Smooth muscle cell (in vitro differentiated cells): Measurements from ENCODE around the gene CEACAM19. TPM values are rescaled to one million over a fixed set of nuclear protein-coding genes. Genes with fewer than 3 reads are reported as not detected.

Experiments
- DNase-seq: peaks from one replicate; lab custom pipeline; 2025; ENCODE audit not compliant: unreplicated experiment; lab: John Stamatoyannopoulos, UW
- H2AFZ ChIP-seq: fragments of 200-600 bp; sonication (generic); 2 replicates; pipeline ENCODE4 v1.6.0; 2016; ENCODE audit warnings: antibody characterized with exemption, low read depth, mild to moderate bottlenecking
- H3F3A ChIP-seq: fragments of 200-600 bp; sonication (generic); 2 replicates; pipeline ENCODE4 v1.6.0; 2017; ENCODE audit warnings: antibody characterized with exemption, low read depth
- H3K27ac ChIP-seq: fragments of 200-600 bp; sonication (generic); 2 replicates; pipeline ENCODE4 v1.5.1; 2016; ENCODE audit warnings: low read depth, mild to moderate bottlenecking
- H3K27me3 ChIP-seq: fragments of 200-600 bp; sonication (generic); 2 replicates; pipeline ENCODE4 v1.6.1; 2016; ENCODE audit warnings: low read depth, mild to moderate bottlenecking
- H3K36me3 ChIP-seq: fragments of 200-600 bp; sonication (generic); 2 replicates; pipeline ENCODE4 v1.5.1; 2016; ENCODE audit warnings: low read depth
- H3K4me1 ChIP-seq: fragments of 200-600 bp; sonication (generic); 2 replicates; pipeline ENCODE4 v1.5.1; 2016; ENCODE audit warnings: low read depth
- H3K4me2 ChIP-seq: fragments of 200-600 bp; sonication (generic); 2 replicates; pipeline ENCODE4 v1.6.0; 2016; ENCODE audit warnings: mild to moderate bottlenecking
- H3K4me3 ChIP-seq: fragments of 200-600 bp; sonication (generic); 2 replicates; pipeline ENCODE4 v1.5.1; 2016; ENCODE audit warnings: mild to moderate bottlenecking
- H3K79me2 ChIP-seq: fragments of 200-600 bp; sonication (generic); 2 replicates; pipeline ENCODE4 v1.6.0; 2016; ENCODE audit warnings: low read depth, mild to moderate bottlenecking
- H3K9ac ChIP-seq: fragments of 200-600 bp; sonication (generic); 2 replicates; pipeline ENCODE4 v1.6.0; 2016; ENCODE audit warnings: low read depth
- H3K9me3 ChIP-seq: fragments of 200-600 bp; sonication (generic); replicated peaks from 2 replicates; pipeline ENCODE4 v1.5.1; 2016; ENCODE audit warnings: low read depth
- H4K20me1 ChIP-seq: fragments of 200-600 bp; sonication (generic); 2 replicates; pipeline ENCODE4 v1.6.0; 2016; ENCODE audit warnings: low read depth
- WGBS: methylation state at CpG from one replicate; pipeline ENCODE4 v1.1.7; 2016; ENCODE audit warnings: low lambda C conversion rate; 5-methylcytosine and 5-hydroxymethylcytosine counted together
- polyA plus RNA-seq: library from polyadenylated mRNA; unstranded; fragments of >200 nt; fragmentation: Nextera tagmentation; extraction: Ambion mirVana; gene quantifications from 2 replicates; pipeline ENCODE4 v1.2.1, GENCODE V29; 2016
- total RNA-seq: library from RNA; depleted of rRNA; stranded (reverse); fragments of >200 nt; gene quantifications from 2 replicates; pipeline ENCODE4 v1.2.3, GENCODE V29; 2014
- TF ChIP-seq, protein P1 (sequence below): fragments of 200-600 bp; sonication (generic); IDR thresholded peaks from 2 replicates; pipeline ENCODE4 v1.5.1; 2017; ENCODE audit warnings: borderline replicate concordance, mild to moderate bottlenecking, antibody characterized with exemption; ENCODE audit not compliant: insufficient read depth, poor library complexity, severe bottlenecking

Gene CEACAM19
- total and polyA plus RNA-seq, 2 experiments from 2014 or later = 0.81 to 0.88 TPM

DNA sequence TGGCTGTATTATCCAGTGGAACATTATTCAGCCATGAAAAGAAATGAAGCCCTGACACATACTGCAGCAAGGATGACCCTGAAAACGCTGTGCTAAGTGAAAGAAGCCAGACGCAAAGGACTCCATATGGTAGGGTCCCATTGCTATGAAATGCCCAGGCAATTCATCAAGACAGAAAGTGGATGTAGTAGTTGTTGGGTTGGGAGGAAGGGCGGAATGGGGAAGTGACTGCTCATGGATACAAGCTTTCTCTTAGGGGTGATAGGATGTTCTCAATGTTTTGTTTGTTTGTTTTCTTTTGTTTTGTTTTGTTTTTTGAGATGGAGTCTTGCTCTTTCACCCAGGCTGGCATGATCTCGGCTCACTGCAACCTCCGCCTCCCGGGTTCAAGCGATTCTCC lies 16.6 kb downstream of the CEACAM19 start:
- 97% methylated on average over 7 of the region's 7 CpGs for WGBS
- no peaks in the 10 kb centered on the region for H3K4me1 ChIP-seq

DNA sequence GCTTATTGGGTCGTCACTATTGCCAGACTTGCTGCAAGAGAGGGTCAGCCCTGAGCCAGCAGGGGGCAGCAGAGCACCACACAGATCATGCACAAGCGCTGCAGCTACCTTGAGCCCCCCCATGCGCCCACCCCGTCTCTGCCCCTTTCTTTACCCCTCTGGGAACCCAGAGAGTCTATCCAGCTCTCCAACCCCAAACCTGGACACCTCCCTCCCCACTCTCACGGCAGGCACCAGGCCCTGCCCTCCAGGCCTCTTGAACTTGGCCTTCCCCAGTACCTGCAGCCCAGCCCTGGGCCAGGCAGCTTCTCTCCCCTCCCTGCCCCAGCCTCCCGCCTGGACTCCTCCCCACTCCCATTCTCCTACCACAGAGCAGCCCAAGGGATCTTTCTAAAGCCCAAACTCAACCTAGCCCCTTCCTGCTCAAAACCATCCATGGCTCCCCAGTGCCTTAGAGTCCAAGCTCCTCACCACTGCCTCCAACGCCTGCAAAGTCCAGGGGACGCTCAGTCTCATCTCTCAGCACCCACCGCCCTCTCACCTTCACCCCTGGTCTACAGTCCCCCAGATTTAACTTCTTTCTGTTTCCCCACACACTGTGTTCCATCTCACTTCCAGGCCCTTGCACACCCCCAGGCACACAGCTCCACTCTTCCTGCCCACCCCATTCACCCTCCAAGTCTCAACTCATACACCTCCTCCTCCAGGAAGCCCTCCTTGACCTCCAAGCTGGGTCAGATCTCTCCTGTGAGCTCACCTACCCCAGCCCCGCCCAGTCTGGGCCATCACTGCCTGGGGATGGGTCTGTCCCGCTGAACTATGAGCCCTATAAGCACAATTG lies 18.2 kb downstream of the CEACAM19 start:
- peak overlapping the region; percentile 67 for H3K4me2 ChIP-seq
- no peaks in the 10 kb centered on the region for H3F3A ChIP-seq
- no peaks in the 10 kb centered on the region for H3K27me3 ChIP-seq
- no peaks in the 10 kb centered on the region for H4K20me1 ChIP-seq
- no peaks in the 10 kb centered on the region for H3K9me3 ChIP-seq
- H3K27ac ChIP-seq = no peak overlapping the region
- no peaks in the 10 kb centered on the region for H3K79me2 ChIP-seq
- H2AFZ ChIP-seq = no peak overlapping the region
- no peaks in the 10 kb centered on the region for H3K4me1 ChIP-seq
- no peaks in the 10 kb centered on the region for H3K36me3 ChIP-seq
- DNase-seq = peak; percentile 37
- WGBS = 48% methylated on average over 11 of the region's 11 CpGs
- no peak overlapping the region for H3K4me3 ChIP-seq
- no peak overlapping the region for H3K9ac ChIP-seq
- TF ChIP-seq, protein P1, sequence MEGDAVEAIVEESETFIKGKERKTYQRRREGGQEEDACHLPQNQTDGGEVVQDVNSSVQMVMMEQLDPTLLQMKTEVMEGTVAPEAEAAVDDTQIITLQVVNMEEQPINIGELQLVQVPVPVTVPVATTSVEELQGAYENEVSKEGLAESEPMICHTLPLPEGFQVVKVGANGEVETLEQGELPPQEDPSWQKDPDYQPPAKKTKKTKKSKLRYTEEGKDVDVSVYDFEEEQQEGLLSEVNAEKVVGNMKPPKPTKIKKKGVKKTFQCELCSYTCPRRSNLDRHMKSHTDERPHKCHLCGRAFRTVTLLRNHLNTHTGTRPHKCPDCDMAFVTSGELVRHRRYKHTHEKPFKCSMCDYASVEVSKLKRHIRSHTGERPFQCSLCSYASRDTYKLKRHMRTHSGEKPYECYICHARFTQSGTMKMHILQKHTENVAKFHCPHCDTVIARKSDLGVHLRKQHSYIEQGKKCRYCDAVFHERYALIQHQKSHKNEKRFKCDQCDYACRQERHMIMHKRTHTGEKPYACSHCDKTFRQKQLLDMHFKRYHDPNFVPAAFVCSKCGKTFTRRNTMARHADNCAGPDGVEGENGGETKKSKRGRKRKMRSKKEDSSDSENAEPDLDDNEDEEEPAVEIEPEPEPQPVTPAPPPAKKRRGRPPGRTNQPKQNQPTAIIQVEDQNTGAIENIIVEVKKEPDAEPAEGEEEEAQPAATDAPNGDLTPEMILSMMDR = peak; percentile 82

More for the DNA sequence above, 16.6 kb downstream of the CEACAM19 start:
- H3K9ac ChIP-seq = no peak overlapping the region
- H4K20me1 ChIP-seq = no peaks in the 10 kb centered on the region
- H2AFZ ChIP-seq = no peak overlapping the region
- H3K4me3 ChIP-seq = no peak overlapping the region
- TF ChIP-seq, protein P1 = no peak
- H3K9me3 ChIP-seq = no peaks in the 10 kb centered on the region
- no peaks in the 10 kb centered on the region for H3F3A ChIP-seq
- no peaks in the 10 kb centered on the region for H3K27me3 ChIP-seq
- H3K27ac ChIP-seq = no peak overlapping the region
- H3K4me2 ChIP-seq = no peak overlapping the region
- no peaks in the 10 kb centered on the region for H3K36me3 ChIP-seq
- no peak for DNase-seq
- no peaks in the 10 kb centered on the region for H3K79me2 ChIP-seq

DNA sequence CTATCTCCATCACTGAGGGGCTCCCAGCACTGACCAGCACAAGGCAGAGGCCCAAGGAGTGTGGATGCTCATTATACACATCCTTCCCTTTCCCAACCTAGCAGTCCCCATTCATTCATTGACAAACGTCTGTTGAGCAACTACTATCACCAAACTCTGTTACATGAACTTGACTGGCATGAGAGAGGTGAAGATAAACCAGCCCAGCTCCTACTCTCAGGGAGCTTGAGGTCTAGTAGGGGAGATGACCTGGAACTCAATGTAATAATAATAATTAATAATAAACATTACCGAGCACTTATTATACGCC lies 18.8 kb downstream of the CEACAM19 start:
- Histone ChIP-seq H3K9ac (no peak overlapping the region), H3K9me3 (no peaks in the 10 kb centered on the region), H3K4me3 (no peak overlapping the region), H3K4me2 (no peak overlapping the region), H3K27ac (no peak overlapping the region), H3K4me1 (no peaks in the 10 kb centered on the region), H3K79me2 (no peaks in the 10 kb centered on the region), H2AFZ (no peak overlapping the region), H4K20me1 (no peaks in the 10 kb centered on the region), H3F3A (no peaks in the 10 kb centered on the region), H3K36me3 (no peaks in the 10 kb centered on the region), H3K27me3 (no peaks in the 10 kb centered on the region)
- WGBS = 95% methylated on average over 3 of the region's 3 CpGs
- no peak for DNase-seq
- TF ChIP-seq, protein P1 = no peak

DNA sequence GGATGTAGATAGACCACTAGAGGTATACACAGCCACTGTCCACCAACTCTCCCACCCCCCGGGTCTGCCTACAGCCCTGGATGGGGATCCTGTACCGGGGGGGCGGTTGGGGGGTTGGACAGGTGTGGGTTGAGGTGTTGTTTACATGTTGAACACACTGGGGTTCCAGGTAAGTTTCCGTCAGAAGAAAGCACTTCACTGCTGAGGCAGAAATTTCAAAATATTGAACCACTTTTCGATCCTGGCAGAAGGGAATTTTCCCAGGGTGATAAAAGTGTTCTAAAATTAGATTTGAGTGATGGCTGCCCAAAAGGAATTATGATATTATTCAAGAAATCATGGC lies 21.1 kb downstream of the CEACAM19 start:
- TF ChIP-seq, protein P1 = no peak
- Histone ChIP-seq H4K20me1 (no peaks in the 10 kb centered on the region), H3K4me1 (no peaks in the 10 kb centered on the region), H3K9me3 (no peaks in the 10 kb centered on the region), H3K27me3 (no peaks in the 10 kb centered on the region), H2AFZ (peak overlapping the region; percentile 70), H3K79me2 (no peaks in the 10 kb centered on the region), H3F3A (no peaks in the 10 kb centered on the region), H3K9ac (no peak overlapping the region), H3K36me3 (no peaks in the 10 kb centered on the region), H3K27ac (peak overlapping the region; percentile 58), H3K4me2 (peak overlapping the region; percentile 49), H3K4me3 (no peak overlapping the region)
- WGBS = 80% methylated on average over 5 of the region's 5 CpGs
- DNase-seq = no peak
